HEK293T (cell line): ENCODE measurements around the gene FOXR1.

Source experiments
- FOXK2 ChIP-seq: fragments of 450-650 bp; IDR thresholded peaks from 2 replicates; pipeline ENCODE4 v1.6.1; 2016; ENCODE audit warnings: mild to moderate bottlenecking
- HDGF ChIP-seq: fragments of 450-650 bp; IDR thresholded peaks from 2 replicates; pipeline ENCODE4 v1.6.1; 2017; ENCODE audit warnings: antibody characterized with exemption, borderline replicate concordance
- SP1 ChIP-seq: fragments of 450-650 bp; IDR thresholded peaks from 2 replicates; pipeline ENCODE4 v1.6.1; 2017
- ZNF384 ChIP-seq: fragments of 450-650 bp; IDR thresholded peaks from 2 replicates; pipeline ENCODE4 v1.6.1; 2016

DNA sequence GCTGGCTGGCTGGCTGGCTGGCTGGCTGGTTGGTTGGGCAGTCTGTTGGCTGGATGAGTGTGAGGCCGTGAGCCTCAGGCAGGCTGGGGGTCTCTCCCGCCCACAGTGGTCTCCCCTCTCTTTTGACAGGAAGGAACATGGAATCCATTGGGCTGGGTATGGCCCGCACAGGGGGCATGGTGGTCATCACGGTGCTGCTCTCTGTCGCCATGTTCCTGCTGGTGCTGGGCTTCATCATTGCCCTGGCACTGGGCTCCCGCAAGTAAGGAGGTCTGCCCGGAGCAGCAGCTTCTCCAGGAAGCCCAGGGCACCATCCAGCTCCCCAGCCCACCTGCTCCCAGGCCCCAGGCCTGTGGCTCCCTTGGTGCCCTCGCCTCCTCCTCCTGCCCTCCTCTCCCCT lies 13.6 kb upstream of the FOXR1 start:
- no peak for TF ChIP-seq ZNF384
- TF ChIP-seq SP1, result no peak
- no peak for TF ChIP-seq HDGF
- no peak for TF ChIP-seq FOXK2
